HFFc6 (cell line): Measurements from ENCODE around the gene RPF1. TPM values are rescaled to one million over a fixed set of nuclear protein-coding genes. Genes with fewer than 3 reads are reported as not detected.
"Not testable (repeated sequence)": the region's sequence is repeated elsewhere in the genome, so short reads cannot be mapped to it uniquely, and the experiment has no call there.

Experiments
- DNase-seq: peaks from one replicate; pipeline ENCODE4 v3.0.0-alpha.2; 2018
- H3K27ac Mint-ChIP-seq: 2 replicates; pipeline ENCODE4 v1.8.0; 2020; ENCODE audit warnings: mild to moderate bottlenecking, mixed read lengths
- H3K27me3 Mint-ChIP-seq: 2 replicates; pipeline ENCODE4 v1.8.0; 2021; ENCODE audit warnings: mild to moderate bottlenecking, moderate library complexity, mixed read lengths; ENCODE audit not compliant: insufficient read depth
- H3K36me3 Mint-ChIP-seq: 2 replicates; pipeline ENCODE4 v1.8.0; 2021; ENCODE audit warnings: low read depth, mixed read lengths
- H3K4me1 Mint-ChIP-seq: 2 replicates; pipeline ENCODE4 v1.8.0; 2020; ENCODE audit warnings: low read depth, mixed read lengths
- H3K4me3 Mint-ChIP-seq: 2 replicates; pipeline ENCODE4 v1.8.0; 2020; ENCODE audit warnings: mild to moderate bottlenecking, moderate library complexity, mixed read lengths
- H3K9me3 Mint-ChIP-seq: 2 replicates; pipeline ENCODE4 v1.8.0; 2020; ENCODE audit warnings: mild to moderate bottlenecking, mixed read lengths
- total RNA-seq, 6 experiments: library from RNA; stranded (reverse); fragmentation: NEBNext Ultra II Directional; extraction: Animal tissue kit (Norgen Biotek cat#: 25700); gene quantifications; 2 replicates in 1 of 6; 3 replicates in 5 of 6; pipeline ENCODE4 v1.2.3, GENCODE V29; 2021
- TF ChIP-seq, protein P1 (sequence below): fragments of 200-600 bp; sonication (generic); IDR thresholded peaks from 2 replicates; pipeline ENCODE4 v1.5.0; 2021; ENCODE audit warnings: antibody characterized with exemption, mild to moderate bottlenecking

RPF1 gene
- total RNA-seq, 6 experiments from 2014 or later: 29.4 to 43.0 (median 36.2) TPM

- no peak for DNase-seq
- Mint-ChIP-seq H3K4me3 (peak overlapping the region; percentile 97), H3K9me3 (peaks cover 11% of the 10 kb centered on the region), H3K4me1 (peaks cover 50% of the 10 kb centered on the region), H3K36me3 (peaks cover 27% of the 10 kb centered on the region), H3K27me3 (no peaks in the 10 kb centered on the region; the same call in 1 of the 2 replicates), H3K27ac (peak overlapping the region; percentile 99)
- TF ChIP-seq, protein P1, sequence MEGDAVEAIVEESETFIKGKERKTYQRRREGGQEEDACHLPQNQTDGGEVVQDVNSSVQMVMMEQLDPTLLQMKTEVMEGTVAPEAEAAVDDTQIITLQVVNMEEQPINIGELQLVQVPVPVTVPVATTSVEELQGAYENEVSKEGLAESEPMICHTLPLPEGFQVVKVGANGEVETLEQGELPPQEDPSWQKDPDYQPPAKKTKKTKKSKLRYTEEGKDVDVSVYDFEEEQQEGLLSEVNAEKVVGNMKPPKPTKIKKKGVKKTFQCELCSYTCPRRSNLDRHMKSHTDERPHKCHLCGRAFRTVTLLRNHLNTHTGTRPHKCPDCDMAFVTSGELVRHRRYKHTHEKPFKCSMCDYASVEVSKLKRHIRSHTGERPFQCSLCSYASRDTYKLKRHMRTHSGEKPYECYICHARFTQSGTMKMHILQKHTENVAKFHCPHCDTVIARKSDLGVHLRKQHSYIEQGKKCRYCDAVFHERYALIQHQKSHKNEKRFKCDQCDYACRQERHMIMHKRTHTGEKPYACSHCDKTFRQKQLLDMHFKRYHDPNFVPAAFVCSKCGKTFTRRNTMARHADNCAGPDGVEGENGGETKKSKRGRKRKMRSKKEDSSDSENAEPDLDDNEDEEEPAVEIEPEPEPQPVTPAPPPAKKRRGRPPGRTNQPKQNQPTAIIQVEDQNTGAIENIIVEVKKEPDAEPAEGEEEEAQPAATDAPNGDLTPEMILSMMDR: no peak
Observed at GRCh38 chr1:84506729-84507453, 27.8 kb downstream of the RPF1 start.

DNA sequence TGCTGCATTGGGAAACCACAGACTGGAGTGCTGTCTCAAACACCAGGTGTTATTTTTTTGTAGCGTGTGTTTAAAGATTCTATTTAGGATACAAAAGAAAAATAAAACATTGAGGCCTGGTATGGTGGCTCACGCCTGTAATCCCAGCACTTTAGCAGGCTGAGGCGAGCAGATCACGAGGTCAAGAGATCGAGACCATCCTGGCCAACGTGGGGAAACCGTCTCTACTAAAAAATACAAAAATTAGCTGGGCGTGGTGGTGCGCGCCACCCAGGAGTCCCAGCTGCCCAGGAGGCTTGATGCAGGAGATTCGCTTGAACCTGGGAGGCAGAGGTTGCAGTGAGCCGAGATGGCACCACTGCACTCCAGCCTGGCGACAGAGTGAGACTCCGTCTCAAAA, 28.8 kb downstream of the RPF1 start:
- not testable (repeated sequence) for H3K27ac Mint-ChIP-seq, DNase-seq, H3K27me3 Mint-ChIP-seq
- peaks cover 47% of the 10 kb centered on the region for H3K4me1 Mint-ChIP-seq
- peak overlapping the region; percentile 97; the same call in 1 of the 2 replicates for H3K4me3 Mint-ChIP-seq
- H3K9me3 Mint-ChIP-seq: peaks cover 11% of the 10 kb centered on the region
- peaks cover 27% of the 10 kb centered on the region for H3K36me3 Mint-ChIP-seq

DNA sequence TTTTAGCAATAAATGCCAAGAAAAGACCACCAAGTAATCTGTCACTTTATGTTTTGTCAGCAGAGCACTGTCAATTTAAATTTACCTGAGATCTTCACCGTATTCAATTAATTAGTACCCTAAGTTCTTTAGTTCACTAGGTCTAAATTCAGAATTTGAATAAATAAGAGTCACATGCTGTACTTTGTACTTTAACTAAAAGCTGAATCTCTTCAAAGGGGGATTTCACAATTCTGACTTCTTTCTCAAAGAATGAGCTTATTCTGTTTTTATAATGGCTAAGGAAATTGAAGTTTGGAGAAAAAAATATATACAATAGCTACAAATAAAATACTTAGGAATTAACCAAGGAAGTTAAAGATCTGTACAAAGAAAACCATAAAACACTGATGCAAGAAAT, 29.4 kb downstream of the RPF1 start:
- peaks cover 23% of the 10 kb centered on the region for H3K36me3 Mint-ChIP-seq
- TF ChIP-seq, protein P1: no peak
- H3K4me3 Mint-ChIP-seq: no peak overlapping the region
- peaks cover 41% of the 10 kb centered on the region for H3K4me1 Mint-ChIP-seq
- peak overlapping the region; percentile 18; the same call in 1 of the 2 replicates for H3K27ac Mint-ChIP-seq
- H3K9me3 Mint-ChIP-seq: peaks cover 11% of the 10 kb centered on the region
- no peaks in the 10 kb centered on the region; the same call in 1 of the 2 replicates for H3K27me3 Mint-ChIP-seq
- DNase-seq: no peak

DNA sequence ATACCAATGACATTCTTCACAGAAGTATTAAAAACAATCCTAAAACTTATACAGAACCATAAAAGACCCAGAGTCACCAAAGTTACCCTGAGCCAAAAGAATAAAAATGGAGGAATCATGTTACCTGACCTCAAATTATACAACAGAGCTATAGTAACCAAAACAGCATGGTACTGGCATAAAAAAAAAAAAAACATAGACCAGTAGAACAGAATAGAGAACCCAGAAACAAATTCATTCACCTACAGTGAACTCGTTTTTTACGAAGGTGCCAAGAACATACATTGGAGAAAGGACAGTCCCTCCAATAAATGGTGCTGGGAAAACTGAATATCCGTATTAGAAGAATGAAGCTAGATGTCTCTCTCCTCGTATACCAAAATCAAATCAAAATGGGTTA, 30.0 kb downstream of the RPF1 start:
- Mint-ChIP-seq H3K27me3 (no peaks in the 10 kb centered on the region; the same call in 1 of the 2 replicates), H3K27ac (no peak overlapping the region), H3K9me3 (peaks cover 11% of the 10 kb centered on the region), H3K4me1 (peaks cover 36% of the 10 kb centered on the region), H3K36me3 (peaks cover 22% of the 10 kb centered on the region), H3K4me3 (no peak overlapping the region)
- TF ChIP-seq, protein P1: no peak
- DNase-seq: no peak

- no peak for DNase-seq
- Mint-ChIP-seq H3K4me1 (peaks cover 29% of the 10 kb centered on the region), H3K9me3 (peaks cover 11% of the 10 kb centered on the region), H3K27ac (peak overlapping the region; percentile 11; the same call in 1 of the 2 replicates), H3K27me3 (no peaks in the 10 kb centered on the region; the same call in 1 of the 2 replicates), H3K4me3 (no peak overlapping the region), H3K36me3 (peaks cover 18% of the 10 kb centered on the region)
- TF ChIP-seq, protein P1: no peak
Observed at GRCh38 chr1:84510165-84510564, 31.1 kb downstream of the RPF1 start.

DNA sequence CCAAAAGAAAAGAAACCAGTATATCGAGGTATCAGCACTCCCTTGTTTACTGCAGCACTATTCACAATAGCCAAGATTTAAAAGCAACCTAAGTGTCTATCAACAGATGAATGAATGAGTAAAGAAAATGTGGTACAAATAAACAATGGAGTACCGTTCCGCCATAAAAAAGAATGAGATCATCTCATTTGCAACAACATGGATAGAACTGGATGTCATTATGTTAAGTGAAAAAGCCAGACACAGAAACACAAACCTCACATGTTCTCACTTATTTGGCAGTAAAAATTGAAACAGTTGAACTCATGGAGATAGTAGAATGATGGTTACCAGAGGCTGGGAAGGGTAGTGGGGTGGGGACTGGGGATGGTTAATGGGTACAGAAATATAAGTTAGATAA, 31.6 kb downstream of the RPF1 start:
- Mint-ChIP-seq H3K4me1 (peaks cover 29% of the 10 kb centered on the region), H3K36me3 (peaks cover 14% of the 10 kb centered on the region), H3K27me3 (no peaks in the 10 kb centered on the region; the same call in 1 of the 2 replicates), H3K27ac (peak overlapping the region; percentile 11; the same call in 1 of the 2 replicates), H3K4me3 (no peak overlapping the region), H3K9me3 (peaks cover 11% of the 10 kb centered on the region)
- TF ChIP-seq, protein P1: no peak
- peak; percentile 3 for DNase-seq
